HepG2 (cell line): ENCODE measurements around the gene CCDC30. TPM values are rescaled to one million over a fixed set of nuclear protein-coding genes. Genes with fewer than 3 reads are reported as not detected.
A peak's percentile ranks its signal among the peaks of the same experiment; 100 is the strongest.

Source experiments
- AGO1 ChIP-seq: fragments of 200-400 bp; formaldehyde crosslinking; IDR thresholded peaks from 2 replicates; pipeline ENCODE4 v1.6.1; 2017; ENCODE audit warnings: mild to moderate bottlenecking, low read depth, low read length, moderate library complexity; ENCODE audit not compliant: poor library complexity, severe bottlenecking
- CCDC6 ChIP-seq: sonication (generic); formaldehyde crosslinking; IDR thresholded peaks from 2 replicates; pipeline ENCODE4 v1.8.1; 2022; ENCODE audit warnings: mild to moderate bottlenecking, missing genetic modification reagents, moderate library complexity
- FOXA3 ChIP-seq: IDR thresholded peaks from 2 replicates; pipeline ENCODE4 v1.6.1; 2016; ENCODE audit warnings: missing genetic modification reagents, missing compliant biosample characterization
- MAFF ChIP-seq: IDR thresholded peaks from 2 replicates; pipeline ENCODE4 v1.6.1; 2011; ENCODE audit warnings: low read depth, low read length, improper control_type of control experiment
- MLLT10 ChIP-seq: sonication (generic); formaldehyde crosslinking; IDR thresholded peaks from 2 replicates; pipeline ENCODE4 v1.4.0; 2020; ENCODE audit warnings: missing genetic modification reagents
- POLR2AphosphoS2 ChIP-seq: IDR thresholded peaks from 2 replicates; pipeline ENCODE4 v1.6.1; 2011; ENCODE audit warnings: low read depth, low read length, improper control_type of control experiment
- SMYD3 ChIP-seq: sonication (generic); formaldehyde crosslinking; IDR thresholded peaks from 2 replicates; pipeline ENCODE4 v1.8.1; 2023; ENCODE audit warnings: mild to moderate bottlenecking, missing genetic modification reagents
- TMF1 ChIP-seq: sonication (generic); formaldehyde crosslinking; IDR thresholded peaks from 2 replicates; pipeline ENCODE4 v1.8.1; 2022; ENCODE audit warnings: low read depth, missing genetic modification reagents
- U2AF1 ChIP-seq: fragments of 200-400 bp; formaldehyde crosslinking; optimal IDR thresholded peaks from 2 replicates; pipeline ENCODE3; 2017; ENCODE audit warnings: mild to moderate bottlenecking, low read depth, low read length
- ZFP82 ChIP-seq: sonication (generic); formaldehyde crosslinking; IDR thresholded peaks from 2 replicates; pipeline ENCODE4 v1.5.1; 2020; ENCODE audit warnings: mild to moderate bottlenecking, missing genetic modification reagents, borderline replicate concordance
- ZNF232 ChIP-seq: sonication (generic); formaldehyde crosslinking; IDR thresholded peaks from 2 replicates; pipeline ENCODE4 v1.4.0; 2020; ENCODE audit warnings: missing genetic modification reagents, borderline replicate concordance
- polyA plus RNA-seq, 8 experiments: library from polyadenylated mRNA; depleted of rRNA in 3 of 8; stranded (reverse) in 7 of 8; unstranded in 1 of 8; fragments of >200 nt; fragmentation: Illumina TruSeq in 4 of 8; extraction: Trizol in 4 of 8; gene quantifications; 2 replicates each; pipeline versions ENCODE4 v1.2.1 to v1.2.3, GENCODE V29; 2011 to 2016; ENCODE audit warnings: low read depth in 4 of 8, missing spikeins in 1 of 8, mixed read lengths in 1 of 8; ENCODE audit not compliant: insufficient read depth in 1 of 8
- total RNA-seq, 5 experiments: library from RNA; depleted of rRNA; stranded (reverse); fragments of >200 nt; fragmentation: Illumina TruSeq; extraction: Trizol; gene quantifications; 2 replicates each; pipeline ENCODE4 v1.2.3, GENCODE V29; 2016; ENCODE audit warnings: low read depth in 1 of 5
- TF ChIP-seq, protein P1 (sequence below): sonication (generic); formaldehyde crosslinking; IDR thresholded peaks from 2 replicates; pipeline ENCODE4 v1.5.1; 2020; ENCODE audit warnings: missing genetic modification reagents, mild to moderate bottlenecking, borderline replicate concordance
- TF ChIP-seq, protein P2 (sequence below): sonication (generic); formaldehyde crosslinking; IDR thresholded peaks from 2 replicates; pipeline ENCODE4 v1.4.0; 2020; ENCODE audit warnings: missing genetic modification reagents, borderline replicate concordance
- TF ChIP-seq, protein P3 (sequence below): sonication (generic); formaldehyde crosslinking; conservative IDR thresholded peaks from 2 replicates; pipeline ENCODE4 v1.8.0; 2022; ENCODE audit warnings: mild to moderate bottlenecking, moderate library complexity, missing genetic modification reagents
- TF ChIP-seq, protein P4 (sequence below): sonication (generic); formaldehyde crosslinking; IDR thresholded peaks from 2 replicates; pipeline ENCODE4 v1.4.0; 2020; ENCODE audit warnings: mild to moderate bottlenecking, missing genetic modification reagents, borderline replicate concordance

CCDC30 gene
- total and polyA plus RNA-seq, 2 of the 13 experiments (the other 11 are each of a cell fraction or from before 2014, with no cell fraction given): 0.25 to 0.77 TPM

DNA sequence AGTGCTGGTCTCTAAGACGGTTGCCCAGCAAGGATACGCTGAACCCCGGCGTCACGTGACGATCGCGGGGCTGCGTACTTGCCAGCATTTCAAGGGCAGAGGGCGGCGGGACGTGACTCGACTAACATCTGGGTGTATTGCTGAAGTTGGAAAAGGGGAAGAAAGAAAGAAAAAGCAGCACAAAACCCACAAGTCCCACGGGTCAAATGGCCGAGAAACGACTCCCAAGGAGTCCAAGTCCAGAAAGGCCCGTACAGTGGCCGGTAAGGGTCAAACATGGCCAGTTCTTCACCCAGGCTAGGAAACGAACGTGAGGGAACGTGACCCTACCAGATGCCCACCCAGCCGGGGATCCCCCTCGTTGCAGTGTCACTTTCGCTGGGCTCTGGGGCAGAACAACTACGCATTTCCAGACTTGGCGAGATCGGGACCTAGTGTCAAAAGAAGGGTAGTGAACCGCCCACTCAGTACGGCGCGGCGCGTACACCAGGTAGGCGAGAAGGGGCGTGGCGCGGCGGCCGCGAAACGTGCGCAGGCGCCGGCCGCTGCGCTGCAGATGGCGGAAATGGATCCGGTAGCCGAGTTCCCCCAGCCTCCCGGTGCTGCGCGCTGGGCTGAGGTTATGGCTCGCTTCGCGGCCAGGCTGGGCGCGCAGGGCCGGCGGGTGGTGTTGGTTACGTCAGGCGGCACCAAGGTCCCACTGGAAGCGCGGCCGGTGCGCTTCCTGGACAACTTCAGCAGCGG lies 6.9 kb upstream of the CCDC30 start, which contains the start of the genes PPCS and ZMYND12 (continued):
- TF ChIP-seq, protein P1, sequence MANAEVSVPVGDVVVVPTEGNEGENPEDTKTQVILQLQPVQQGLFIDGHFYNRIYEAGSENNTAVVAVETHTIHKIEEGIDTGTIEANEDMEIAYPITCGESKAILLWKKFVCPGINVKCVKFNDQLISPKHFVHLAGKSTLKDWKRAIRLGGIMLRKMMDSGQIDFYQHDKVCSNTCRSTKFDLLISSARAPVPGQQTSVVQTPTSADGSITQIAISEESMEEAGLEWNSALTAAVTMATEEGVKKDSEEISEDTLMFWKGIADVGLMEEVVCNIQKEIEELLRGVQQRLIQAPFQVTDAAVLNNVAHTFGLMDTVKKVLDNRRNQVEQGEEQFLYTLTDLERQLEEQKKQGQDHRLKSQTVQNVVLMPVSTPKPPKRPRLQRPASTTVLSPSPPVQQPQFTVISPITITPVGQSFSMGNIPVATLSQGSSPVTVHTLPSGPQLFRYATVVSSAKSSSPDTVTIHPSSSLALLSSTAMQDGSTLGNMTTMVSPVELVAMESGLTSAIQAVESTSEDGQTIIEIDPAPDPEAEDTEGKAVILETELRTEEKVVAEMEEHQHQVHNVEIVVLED (CRISPR knock-in tag): peak; percentile 91
- TF ChIP-seq AGO1 (peak; percentile 21), MAFF (no peak), ZFP82 (CRISPR knock-in tag) (no peak), POLR2AphosphoS2 (no peak), MLLT10 (no peak), FOXA3 (peak; percentile 13; the same call in 1 of the 2 replicates), SMYD3 (CRISPR knock-in tag) (no peak), U2AF1 (no peak), CCDC6 (CRISPR knock-in tag) (peak; percentile 30; the same call in 1 of the 2 replicates), ZNF232 (CRISPR knock-in tag) (0 out of 2 replicates have a peak, but pooled peaks have one; percentile 47), TMF1 (CRISPR knock-in tag) (peak; percentile 46; the same call in 1 of the 2 replicates)
- TF ChIP-seq, protein P2, sequence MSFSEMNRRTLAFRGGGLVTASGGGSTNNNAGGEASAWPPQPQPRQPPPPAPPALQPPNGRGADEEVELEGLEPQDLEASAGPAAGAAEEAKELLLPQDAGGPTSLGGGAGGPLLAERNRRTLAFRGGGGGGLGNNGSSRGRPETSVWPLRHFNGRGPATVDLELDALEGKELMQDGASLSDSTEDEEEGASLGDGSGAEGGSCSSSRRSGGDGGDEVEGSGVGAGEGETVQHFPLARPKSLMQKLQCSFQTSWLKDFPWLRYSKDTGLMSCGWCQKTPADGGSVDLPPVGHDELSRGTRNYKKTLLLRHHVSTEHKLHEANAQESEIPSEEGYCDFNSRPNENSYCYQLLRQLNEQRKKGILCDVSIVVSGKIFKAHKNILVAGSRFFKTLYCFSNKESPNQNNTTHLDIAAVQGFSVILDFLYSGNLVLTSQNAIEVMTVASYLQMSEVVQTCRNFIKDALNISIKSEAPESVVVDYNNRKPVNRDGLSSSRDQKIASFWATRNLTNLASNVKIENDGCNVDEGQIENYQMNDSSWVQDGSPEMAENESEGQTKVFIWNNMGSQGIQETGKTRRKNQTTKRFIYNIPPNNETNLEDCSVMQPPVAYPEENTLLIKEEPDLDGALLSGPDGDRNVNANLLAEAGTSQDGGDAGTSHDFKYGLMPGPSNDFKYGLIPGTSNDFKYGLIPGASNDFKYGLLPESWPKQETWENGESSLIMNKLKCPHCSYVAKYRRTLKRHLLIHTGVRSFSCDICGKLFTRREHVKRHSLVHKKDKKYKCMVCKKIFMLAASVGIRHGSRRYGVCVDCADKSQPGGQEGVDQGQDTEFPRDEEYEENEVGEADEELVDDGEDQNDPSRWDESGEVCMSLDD (CRISPR knock-in tag): no peak
- TF ChIP-seq, protein P3, sequence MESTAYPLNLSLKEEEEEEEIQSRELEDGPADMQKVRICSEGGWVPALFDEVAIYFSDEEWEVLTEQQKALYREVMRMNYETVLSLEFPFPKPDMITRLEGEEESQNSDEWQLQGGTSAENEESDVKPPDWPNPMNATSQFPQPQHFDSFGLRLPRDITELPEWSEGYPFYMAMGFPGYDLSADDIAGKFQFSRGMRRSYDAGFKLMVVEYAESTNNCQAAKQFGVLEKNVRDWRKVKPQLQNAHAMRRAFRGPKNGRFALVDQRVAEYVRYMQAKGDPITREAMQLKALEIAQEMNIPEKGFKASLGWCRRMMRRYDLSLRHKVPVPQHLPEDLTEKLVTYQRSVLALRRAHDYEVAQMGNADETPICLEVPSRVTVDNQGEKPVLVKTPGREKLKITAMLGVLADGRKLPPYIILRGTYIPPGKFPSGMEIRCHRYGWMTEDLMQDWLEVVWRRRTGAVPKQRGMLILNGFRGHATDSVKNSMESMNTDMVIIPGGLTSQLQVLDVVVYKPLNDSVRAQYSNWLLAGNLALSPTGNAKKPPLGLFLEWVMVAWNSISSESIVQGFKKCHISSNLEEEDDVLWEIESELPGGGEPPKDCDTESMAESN (CRISPR knock-in tag): no peak; the same call in 1 of the 2 replicates
- TF ChIP-seq, protein P4, sequence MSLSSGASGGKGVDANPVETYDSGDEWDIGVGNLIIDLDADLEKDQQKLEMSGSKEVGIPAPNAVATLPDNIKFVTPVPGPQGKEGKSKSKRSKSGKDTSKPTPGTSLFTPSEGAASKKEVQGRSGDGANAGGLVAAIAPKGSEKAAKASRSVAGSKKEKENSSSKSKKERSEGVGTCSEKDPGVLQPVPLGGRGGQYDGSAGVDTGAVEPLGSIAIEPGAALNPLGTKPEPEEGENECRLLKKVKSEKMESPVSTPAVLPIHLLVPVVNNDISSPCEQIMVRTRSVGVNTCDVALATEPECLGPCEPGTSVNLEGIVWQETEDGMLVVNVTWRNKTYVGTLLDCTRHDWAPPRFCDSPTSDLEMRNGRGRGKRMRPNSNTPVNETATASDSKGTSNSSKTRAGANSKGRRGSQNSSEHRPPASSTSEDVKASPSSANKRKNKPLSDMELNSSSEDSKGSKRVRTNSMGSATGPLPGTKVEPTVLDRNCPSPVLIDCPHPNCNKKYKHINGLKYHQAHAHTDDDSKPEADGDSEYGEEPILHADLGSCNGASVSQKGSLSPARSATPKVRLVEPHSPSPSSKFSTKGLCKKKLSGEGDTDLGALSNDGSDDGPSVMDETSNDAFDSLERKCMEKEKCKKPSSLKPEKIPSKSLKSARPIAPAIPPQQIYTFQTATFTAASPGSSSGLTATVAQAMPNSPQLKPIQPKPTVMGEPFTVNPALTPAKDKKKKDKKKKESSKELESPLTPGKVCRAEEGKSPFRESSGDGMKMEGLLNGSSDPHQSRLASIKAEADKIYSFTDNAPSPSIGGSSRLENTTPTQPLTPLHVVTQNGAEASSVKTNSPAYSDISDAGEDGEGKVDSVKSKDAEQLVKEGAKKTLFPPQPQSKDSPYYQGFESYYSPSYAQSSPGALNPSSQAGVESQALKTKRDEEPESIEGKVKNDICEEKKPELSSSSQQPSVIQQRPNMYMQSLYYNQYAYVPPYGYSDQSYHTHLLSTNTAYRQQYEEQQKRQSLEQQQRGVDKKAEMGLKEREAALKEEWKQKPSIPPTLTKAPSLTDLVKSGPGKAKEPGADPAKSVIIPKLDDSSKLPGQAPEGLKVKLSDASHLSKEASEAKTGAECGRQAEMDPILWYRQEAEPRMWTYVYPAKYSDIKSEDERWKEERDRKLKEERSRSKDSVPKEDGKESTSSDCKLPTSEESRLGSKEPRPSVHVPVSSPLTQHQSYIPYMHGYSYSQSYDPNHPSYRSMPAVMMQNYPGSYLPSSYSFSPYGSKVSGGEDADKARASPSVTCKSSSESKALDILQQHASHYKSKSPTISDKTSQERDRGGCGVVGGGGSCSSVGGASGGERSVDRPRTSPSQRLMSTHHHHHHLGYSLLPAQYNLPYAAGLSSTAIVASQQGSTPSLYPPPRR (CRISPR knock-in tag): peak; percentile 26; the same call in 1 of the 2 replicates
